Heart right ventricle (tissue), 16 donors: Measurements from ENCODE around the gene LMF2. TPM values are rescaled to one million over a fixed set of nuclear protein-coding genes. Genes with fewer than 3 reads are reported as not detected.
A peak's percentile ranks its signal among the peaks of the same experiment; 100 is the strongest.
"Not testable (repeated sequence)": the region's sequence is repeated elsewhere in the genome, so short reads cannot be mapped to it uniquely, and the experiment has no call there.

Source experiments
- ATAC-seq, 8 donors: fragments of 200-7000 bp; cut with Tn5 transposase; one replicate each; pipeline ENCODE4 v1.9.1; 2020; ENCODE audit warnings: mild to moderate bottlenecking in 8 of 8, moderate library complexity in 8 of 8, moderate number of reproducible peaks in 1 of 8
- DNase-seq, 2 donors: peaks; one replicate each; pipeline ENCODE4 v3.0.0-alpha.2; 2020
- H3K27ac ChIP-seq, 10 donors: fragments of 200-600 bp; sonication (generic) in 2 of 10; one replicate each; pipeline versions ENCODE4 v1.5.0 to v1.8.0; 2020 to 2022; ENCODE audit warnings: mild to moderate bottlenecking in 3 of 10
- H3K27me3 ChIP-seq, 7 donors: fragments of 200-600 bp; one replicate each; pipeline ENCODE4 v1.8.0; 2021 to 2022; ENCODE audit warnings: mild to moderate bottlenecking in 2 of 7
- H3K36me3 ChIP-seq, 9 donors: fragments of 200-600 bp; sonication (generic) in 1 of 9; one replicate each; pipeline versions ENCODE4 v1.5.0 to v1.8.0; 2020 to 2022; ENCODE audit warnings: mild to moderate bottlenecking in 2 of 9
- H3K4me1 ChIP-seq, 9 donors: fragments of 200-600 bp; sonication (generic) in 1 of 9; one replicate each; pipeline versions ENCODE4 v1.5.0 to v1.8.0; 2020 to 2022; ENCODE audit warnings: mild to moderate bottlenecking in 4 of 9
- H3K4me3 ChIP-seq, 10 donors: fragments of 200-600 bp; sonication (generic) in 2 of 10; one replicate each; pipeline versions ENCODE4 v1.5.0 to v1.8.0; 2020 to 2022; ENCODE audit warnings: mild to moderate bottlenecking in 7 of 10, moderate library complexity in 2 of 10
- H3K9me3 ChIP-seq, 11 donors: fragments of 200-600 bp in 10 of 11; sonication (generic) in 2 of 11; one replicate each; pipeline versions ENCODE4 v1.5.0 to v1.8.0; 2013 to 2022; ENCODE audit warnings: mild to moderate bottlenecking in 2 of 11, control low read depth in 1 of 11, moderate library complexity in 1 of 11
- WGBS, 2 donors: extraction: QIAGEN DNeasy Blood & Tissue Kit; methylation state at CpG; one replicate each; pipeline ENCODE4 v1.1.7; 2013; ENCODE audit warnings: inconsistent platforms in 1 of 2; 5-methylcytosine and 5-hydroxymethylcytosine counted together
- intact Hi-C, 10 donors: fragments of 100-400 bp; cut with DNase I; formaldehyde crosslinking; loops; one replicate each; pipeline versions ENCODE4 v1.11.1 to v1.14.2; 2022
- polyA plus RNA-seq, 2 donors: library from polyadenylated mRNA; stranded (reverse); fragments of 200-250 nt; gene quantifications; one replicate each; pipeline ENCODE4 v1.2.3, GENCODE V29; 2013
- total RNA-seq, 10 donors: library from RNA; stranded (reverse); fragmentation: NEBNext Ultra II Directional in 3 of 10; extraction: Animal tissue kit (Norgen Biotek cat#: 25700) in 3 of 10; gene quantifications; one replicate each; pipeline versions ENCODE4 v1.2.1 to v1.2.4, GENCODE V29; 2021 to 2023
- TF ChIP-seq, protein P1 (sequence below), 9 donors: fragments of 200-600 bp; sonication (generic) in 2 of 9; IDR thresholded peaks; one replicate each; pipeline versions ENCODE4 v1.5.0 to v1.8.0; 2021 to 2022; ENCODE audit warnings: antibody characterized with exemption in 9 of 9, mild to moderate bottlenecking in 5 of 9, moderate library complexity in 1 of 9
- donor health status: Arrhythmogenic right ventricular cardiomyopathy.
- donor health status: ischemic (EF 13 %, LVEDD 7.1; RV severe dilation, severe dysfunction).
- donor health status: healthy with polysubstance abuse.
- donor health status: DM: no; HTN: yes; CAD: no.
- donor health status: DM: no; HTN: no; CAD: no.
- donor health status: ischemic (EF 25% LVEDD 6.9; RV normal size, moderate dysfunction).
- donor health status: ischemic (EF 25% LVEDD 5.7; RV mildly dilated, moderate dysfunction).
- donor health status: healthy.
- donor health status: DM: yes; HTN: yes; CAD: no.
- donor health status: Ischemic cardiomyopathy.
- donor health status: ischemic (EF 35%, LVEDD 5.7; RV mildly dilated, moderate dysfunction).
- donor health status: nonischemic (EF 11% LVEDD 7.7; RV severe dilation, severe dysfunction).
- donor health status: DM: yes; HTN: yes; CAD: no.
- donor health status: PGD.
- donor health status: ischemic (EF 29% LVEDD 5.4; RV normal size, mild dysfunction).
- donor health status: nonischemic (EF 23%, LVEDD 6.1; RV moderate dilation, normal function).

The LMF2 gene
- total and polyA plus RNA-seq, 12 donors = 18.8 to 42.5 (median 25.4) TPM

- Histone ChIP-seq H3K27me3 (peaks cover 0 to 65% (median 43%) of the 10 kb centered on the region in 7 donors), H3K4me1 (peaks cover 0 to 86% (median 25%) of the 10 kb centered on the region in 9 donors), H3K27ac (peak overlapping the region in 4 of 10 donors; percentile 5 to 99 (median 38)), H3K4me3 (peak overlapping the region in 4 of 10 donors; percentile 37 to 47 (median 42)), H3K9me3 (no peaks in the 10 kb centered on the region), H3K36me3 (no peaks in the 10 kb centered on the region)
- WGBS, 2 donors = 78 to 85% methylated on average over 5 of the region's 5 CpGs
- intact Hi-C loops = no loop called here
- ATAC-seq (no peak), DNase-seq (no peak)
- TF ChIP-seq, protein P1, sequence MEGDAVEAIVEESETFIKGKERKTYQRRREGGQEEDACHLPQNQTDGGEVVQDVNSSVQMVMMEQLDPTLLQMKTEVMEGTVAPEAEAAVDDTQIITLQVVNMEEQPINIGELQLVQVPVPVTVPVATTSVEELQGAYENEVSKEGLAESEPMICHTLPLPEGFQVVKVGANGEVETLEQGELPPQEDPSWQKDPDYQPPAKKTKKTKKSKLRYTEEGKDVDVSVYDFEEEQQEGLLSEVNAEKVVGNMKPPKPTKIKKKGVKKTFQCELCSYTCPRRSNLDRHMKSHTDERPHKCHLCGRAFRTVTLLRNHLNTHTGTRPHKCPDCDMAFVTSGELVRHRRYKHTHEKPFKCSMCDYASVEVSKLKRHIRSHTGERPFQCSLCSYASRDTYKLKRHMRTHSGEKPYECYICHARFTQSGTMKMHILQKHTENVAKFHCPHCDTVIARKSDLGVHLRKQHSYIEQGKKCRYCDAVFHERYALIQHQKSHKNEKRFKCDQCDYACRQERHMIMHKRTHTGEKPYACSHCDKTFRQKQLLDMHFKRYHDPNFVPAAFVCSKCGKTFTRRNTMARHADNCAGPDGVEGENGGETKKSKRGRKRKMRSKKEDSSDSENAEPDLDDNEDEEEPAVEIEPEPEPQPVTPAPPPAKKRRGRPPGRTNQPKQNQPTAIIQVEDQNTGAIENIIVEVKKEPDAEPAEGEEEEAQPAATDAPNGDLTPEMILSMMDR (IDR thresholded peaks at IDR 0.05) = no peak
Measured at GRCh38 chr22:50544746-50545253, 37.3 kb upstream of the LMF2 start.

DNA sequence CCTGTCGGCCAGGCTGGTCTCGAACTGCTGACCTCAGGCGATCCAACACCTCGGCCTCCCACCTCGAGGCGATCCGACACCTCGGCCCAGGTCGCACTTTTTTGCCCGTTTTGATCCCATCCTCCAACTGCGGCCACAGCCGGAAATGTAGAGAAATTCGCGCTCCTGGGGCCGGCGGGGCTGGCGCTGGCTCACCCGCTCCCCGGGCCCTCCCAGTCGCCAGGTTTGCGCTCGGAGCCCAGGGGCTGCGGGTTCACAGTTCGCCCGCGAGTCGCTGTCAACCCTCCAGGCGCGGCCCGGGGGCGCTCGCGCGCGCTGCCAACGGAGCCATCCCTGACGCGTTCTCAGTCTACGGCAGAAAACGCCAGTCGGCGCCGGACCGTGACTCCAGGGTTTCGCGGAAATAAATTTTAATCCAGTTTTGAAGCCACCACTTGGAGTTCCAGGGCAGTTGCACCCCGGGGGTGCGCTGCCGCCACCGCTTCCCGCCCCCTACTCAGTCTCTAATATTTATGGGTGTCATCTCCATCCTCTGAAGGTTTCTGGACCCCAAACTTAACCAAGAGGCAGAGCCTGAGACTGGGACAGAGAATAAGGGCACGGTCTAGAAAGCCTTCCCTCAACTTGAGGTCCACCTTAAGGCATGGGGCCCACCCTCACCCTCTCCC lies 36.7 kb upstream of the LMF2 start:
- peak overlapping the region in 5 of 10 donors; percentile 5 to 99 (median 35) for H3K27ac ChIP-seq
- TF ChIP-seq, protein P1 (IDR thresholded peaks at IDR 0.05) = peak; percentile 34 to 79 (median 56)
- H3K36me3 ChIP-seq = no peaks in the 10 kb centered on the region
- ATAC-seq (peak; percentile 58 to 72 (median 61)), DNase-seq (peak; percentile 68 to 84)
- WGBS, 2 donors = 6 to 7% methylated on average over 52 of the region's 52 CpGs
- H3K4me3 ChIP-seq = peak overlapping the region in 9 of 10 donors; percentile 1 to 47 (median 39)
- intact Hi-C loops = no loop called here
- peaks cover 0 to 59% (median 37%) of the 10 kb centered on the region in 7 donors for H3K27me3 ChIP-seq
- H3K4me1 ChIP-seq = peaks cover 0 to 84% (median 26%) of the 10 kb centered on the region in 9 donors
- H3K9me3 ChIP-seq = no peaks in the 10 kb centered on the region

GRCh38 chr22:50542416-50542927 lies 35.0 kb upstream of the LMF2 start:
- intact Hi-C loops = no loop called here
- ATAC-seq (peak in 1 of 8 donors; percentile 23), DNase-seq (no peak)
- TF ChIP-seq, protein P1 (IDR thresholded peaks at IDR 0.05) = peak in 1 of 9 donors; percentile 30
- no peaks in the 10 kb centered on the region for H3K9me3 ChIP-seq
- peaks cover 0 to 46% (median 23%) of the 10 kb centered on the region in 7 donors for H3K27me3 ChIP-seq
- H3K4me1 ChIP-seq = peaks cover 0 to 90% (median 19%) of the 10 kb centered on the region in 9 donors
- 92 to 96% methylated on average over 19 of the region's 19 CpGs for WGBS, 2 donors
- no peaks in the 10 kb centered on the region for H3K36me3 ChIP-seq
- peak overlapping the region in 1 of 10 donors; percentile 34 for H3K4me3 ChIP-seq
- H3K27ac ChIP-seq = peak overlapping the region in 5 of 10 donors; percentile 11 to 99 (median 96)

DNA sequence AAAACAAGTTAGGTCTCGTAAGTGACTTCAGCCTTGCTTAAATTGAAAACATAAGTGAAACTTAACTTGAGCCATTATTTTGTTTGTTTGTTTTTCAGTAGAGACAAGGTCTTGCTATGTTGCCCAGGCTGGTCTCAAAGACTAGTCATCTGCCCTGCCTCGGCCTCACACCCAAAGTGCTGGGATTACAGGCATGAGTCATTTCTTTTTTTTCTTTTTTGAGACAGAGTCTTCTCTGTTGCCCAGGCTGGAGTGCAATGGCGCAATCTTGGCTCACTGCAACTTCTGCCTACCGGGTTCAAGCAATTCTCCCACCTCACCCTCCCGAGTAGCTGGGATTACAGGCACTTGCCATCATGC lies 34.1 kb upstream of the LMF2 start:
- DNase-seq, H3K36me3 ChIP-seq, intact Hi-C loops, H3K9me3 ChIP-seq: not testable (repeated sequence)
- Histone ChIP-seq H3K27me3 (peaks cover 0 to 40% (median 14%) of the 10 kb centered on the region in 7 donors), H3K4me3 (peak overlapping the region in 1 of 10 donors; percentile 34), H3K4me1 (peaks cover 0 to 98% (median 19%) of the 10 kb centered on the region in 9 donors), H3K27ac (peak overlapping the region in 6 of 10 donors; percentile 17 to 99 (median 73))
- ATAC-seq = peak in 1 of 8 donors; percentile 27
- WGBS, 2 donors = 79 to 91% methylated on average over 5 of the region's 5 CpGs
